Suprapubic skin (tissue), 4 donors: ENCODE results near the gene SIK3.

Source experiments
- EP300 ChIP-seq: sonication (generic); formaldehyde crosslinking; IDR thresholded peaks from one replicate; pipeline ENCODE4 v1.6.1; 2017; ENCODE audit warnings: antibody characterized with exemption
- POLR2A ChIP-seq, 2 donors: fragments of 450-650 bp; IDR thresholded peaks; one replicate each; pipeline ENCODE4 v1.6.1; 2017; ENCODE audit warnings: antibody characterized with exemption in 2 of 2, mild to moderate bottlenecking in 2 of 2, moderate library complexity in 2 of 2
- POLR2AphosphoS5 ChIP-seq, 3 donors: sonication (generic); formaldehyde crosslinking; IDR thresholded peaks; one replicate each; pipeline ENCODE4 v1.6.1; 2017; ENCODE audit warnings: antibody characterized with exemption in 3 of 3
- TF ChIP-seq, protein P1 (sequence below), 2 donors: fragments of 200-600 bp in 1 of 2; fragments of 450-650 bp in 1 of 2; sonication (generic) in 1 of 2; IDR thresholded peaks; one replicate each; pipeline ENCODE4 v1.5.1; 2016 to 2019; ENCODE audit warnings: antibody characterized with exemption in 2 of 2, mild to moderate bottlenecking in 1 of 2, moderate library complexity in 1 of 2

DNA sequence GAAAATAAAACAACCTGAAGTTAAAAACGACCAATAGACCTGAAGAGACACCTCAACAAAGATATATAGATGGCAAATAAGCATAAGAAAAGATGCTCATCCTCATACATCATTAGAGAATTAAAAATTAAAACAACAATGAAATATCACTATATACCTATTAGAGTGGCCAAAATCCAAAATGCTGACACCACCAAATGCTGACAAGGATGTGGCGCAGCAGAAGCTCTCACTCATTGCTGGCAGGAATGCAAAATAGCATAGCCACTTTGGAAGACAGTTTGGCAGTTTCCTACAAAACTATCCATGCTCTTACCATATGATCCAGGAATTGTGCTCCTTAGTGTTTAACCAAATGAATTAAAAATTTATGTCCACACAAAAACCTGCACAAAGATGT lies 205.9 kb downstream of the SIK3 start:
- TF ChIP-seq, protein P1, sequence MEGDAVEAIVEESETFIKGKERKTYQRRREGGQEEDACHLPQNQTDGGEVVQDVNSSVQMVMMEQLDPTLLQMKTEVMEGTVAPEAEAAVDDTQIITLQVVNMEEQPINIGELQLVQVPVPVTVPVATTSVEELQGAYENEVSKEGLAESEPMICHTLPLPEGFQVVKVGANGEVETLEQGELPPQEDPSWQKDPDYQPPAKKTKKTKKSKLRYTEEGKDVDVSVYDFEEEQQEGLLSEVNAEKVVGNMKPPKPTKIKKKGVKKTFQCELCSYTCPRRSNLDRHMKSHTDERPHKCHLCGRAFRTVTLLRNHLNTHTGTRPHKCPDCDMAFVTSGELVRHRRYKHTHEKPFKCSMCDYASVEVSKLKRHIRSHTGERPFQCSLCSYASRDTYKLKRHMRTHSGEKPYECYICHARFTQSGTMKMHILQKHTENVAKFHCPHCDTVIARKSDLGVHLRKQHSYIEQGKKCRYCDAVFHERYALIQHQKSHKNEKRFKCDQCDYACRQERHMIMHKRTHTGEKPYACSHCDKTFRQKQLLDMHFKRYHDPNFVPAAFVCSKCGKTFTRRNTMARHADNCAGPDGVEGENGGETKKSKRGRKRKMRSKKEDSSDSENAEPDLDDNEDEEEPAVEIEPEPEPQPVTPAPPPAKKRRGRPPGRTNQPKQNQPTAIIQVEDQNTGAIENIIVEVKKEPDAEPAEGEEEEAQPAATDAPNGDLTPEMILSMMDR (IDR thresholded peaks at IDR 0.05): no peak
- TF ChIP-seq POLR2AphosphoS5 (IDR thresholded peaks at IDR 0.05) (no peak), POLR2A (IDR thresholded peaks at IDR 0.05) (no peak), EP300 (no peak)
